ENCODE data around the gene LTV1.

The LTV1 gene

GRCh38 chr6:143882401-143882930, 39.3 kb downstream of the LTV1 start:
- in situ Hi-C loops (cut with MboI; ENCODE audit: low sequenced_read_pairs): no loop called here

- in situ Hi-C loops (cut with MboI; ENCODE audit: low sequenced_read_pairs): no loop called here
These were observed 41.2 kb downstream of the LTV1 start for GRCh38 chr6:143884216-143884900.

GRCh38 chr6:143885116-143885515, 42.0 kb downstream of the LTV1 start:
- in situ Hi-C loops (cut with MboI; ENCODE audit: low sequenced_read_pairs): no loop called here

- in situ Hi-C loops (cut with MboI; ENCODE audit: low sequenced_read_pairs): no loop called here
These were observed 51.5 kb downstream of the LTV1 start for GRCh38 chr6:143894655-143895054.

- in situ Hi-C loops (cut with MboI; ENCODE audit: low sequenced_read_pairs): no loop called here
These were observed 53.2 kb downstream of the LTV1 start for GRCh38 chr6:143896126-143896860.

GRCh38 chr6:143900358-143900757, 57.2 kb downstream of the LTV1 start:
- in situ Hi-C loops (cut with MboI; ENCODE audit: low sequenced_read_pairs): no loop called here

- in situ Hi-C loops (cut with MboI; ENCODE audit: low sequenced_read_pairs): no loop called here
These were observed 59.0 kb downstream of the LTV1 start for GRCh38 chr6:143901885-143902750.

GRCh38 chr6:143902827-143903226, 59.7 kb downstream of the LTV1 start:
- in situ Hi-C loops (cut with MboI; ENCODE audit: low sequenced_read_pairs): no loop called here

GRCh38 chr6:143911028-143911427, 67.9 kb downstream of the LTV1 start:
- in situ Hi-C loops (cut with MboI; ENCODE audit: low sequenced_read_pairs): no loop called here

- in situ Hi-C loops (cut with MboI; ENCODE audit: low sequenced_read_pairs): no loop called here
These were observed 69.5 kb downstream of the LTV1 start for GRCh38 chr6:143912671-143913070.

Data from HL-60/S4 treated with retinoic acid at 250 ng/mL for 4 days and 3 days (cell line).